ENCODE measurements around the gene MDGA2.
A peak's percentile ranks its signal among the peaks of the same experiment; 100 is the strongest.
"Not testable (repeated sequence)": the region's sequence is repeated elsewhere in the genome, so short reads cannot be mapped to it uniquely, and the experiment has no call there.

The MDGA2 gene

GRCh38 chr14:47060050-47060449 lies 615.4 kb downstream of the MDGA2 start:
- DNase-seq: no peak

- DNase-seq: no peak
These were observed 618.0 kb downstream of the MDGA2 start for GRCh38 chr14:47057364-47057763.

- no peak for DNase-seq
These were observed 630.6 kb downstream of the MDGA2 start for GRCh38 chr14:47044841-47045240.

GRCh38 chr14:47040550-47040949 lies 634.9 kb downstream of the MDGA2 start:
- peak; percentile 16 for DNase-seq

- DNase-seq: no peak
These were observed 636.1 kb downstream of the MDGA2 start for GRCh38 chr14:47039336-47039735.

- DNase-seq: no peak
These were observed 652.7 kb downstream of the MDGA2 start for GRCh38 chr14:47022721-47023120.

GRCh38 chr14:47020500-47020899 lies 654.9 kb downstream of the MDGA2 start:
- DNase-seq: no peak

GRCh38 chr14:47012533-47013280 lies 662.7 kb downstream of the MDGA2 start:
- DNase-seq: no peak

GRCh38 chr14:47009615-47010014 lies 665.8 kb downstream of the MDGA2 start:
- DNase-seq: no peak

- DNase-seq: no peak
These were observed 666.7 kb downstream of the MDGA2 start for GRCh38 chr14:47008732-47009131.

GRCh38 chr14:46999661-47000060 lies 675.7 kb downstream of the MDGA2 start:
- no peak for DNase-seq

GRCh38 chr14:46989566-46989965 lies 685.8 kb downstream of the MDGA2 start:
- no peak for DNase-seq

- DNase-seq: no peak
These were observed 687.1 kb downstream of the MDGA2 start for GRCh38 chr14:46988312-46988711.

GRCh38 chr14:46985529-46986380 lies 689.6 kb downstream of the MDGA2 start:
- DNase-seq: no peak

GRCh38 chr14:46973295-46973694 lies 702.1 kb downstream of the MDGA2 start:
- DNase-seq: no peak

- no peak for DNase-seq
These were observed 711.0 kb downstream of the MDGA2 start for GRCh38 chr14:46964378-46964777.

- DNase-seq: no peak
These were observed 724.3 kb downstream of the MDGA2 start for GRCh38 chr14:46951103-46951502.

GRCh38 chr14:46940611-46941010 lies 734.8 kb downstream of the MDGA2 start:
- DNase-seq: no peak

- no peak for DNase-seq
These were observed 754.9 kb downstream of the MDGA2 start for GRCh38 chr14:46920542-46920941.

GRCh38 chr14:46915539-46915938 lies 759.9 kb downstream of the MDGA2 start:
- DNase-seq: not testable (repeated sequence)

GRCh38 chr14:46902837-46903236 lies 772.6 kb downstream of the MDGA2 start:
- DNase-seq: no peak

GRCh38 chr14:46894476-46894875 lies 780.9 kb downstream of the MDGA2 start:
- DNase-seq: no peak

- no peak for DNase-seq
These were observed 788.3 kb downstream of the MDGA2 start for GRCh38 chr14:46887144-46887543.

- no peak for DNase-seq
These were observed 789.8 kb downstream of the MDGA2 start for GRCh38 chr14:46885566-46885965.
